ENCODE measurements around the gene PABPN1L. TPM values are rescaled to one million over a fixed set of nuclear protein-coding genes. Genes with fewer than 3 reads are reported as not detected.
"Not testable (repeated sequence)": the region's sequence is repeated elsewhere in the genome, so short reads cannot be mapped to it uniquely, and the experiment has no call there.

PABPN1L gene
- total and polyA plus RNA-seq, 8 donors = 0.15 TPM; not detected in 7

DNA sequence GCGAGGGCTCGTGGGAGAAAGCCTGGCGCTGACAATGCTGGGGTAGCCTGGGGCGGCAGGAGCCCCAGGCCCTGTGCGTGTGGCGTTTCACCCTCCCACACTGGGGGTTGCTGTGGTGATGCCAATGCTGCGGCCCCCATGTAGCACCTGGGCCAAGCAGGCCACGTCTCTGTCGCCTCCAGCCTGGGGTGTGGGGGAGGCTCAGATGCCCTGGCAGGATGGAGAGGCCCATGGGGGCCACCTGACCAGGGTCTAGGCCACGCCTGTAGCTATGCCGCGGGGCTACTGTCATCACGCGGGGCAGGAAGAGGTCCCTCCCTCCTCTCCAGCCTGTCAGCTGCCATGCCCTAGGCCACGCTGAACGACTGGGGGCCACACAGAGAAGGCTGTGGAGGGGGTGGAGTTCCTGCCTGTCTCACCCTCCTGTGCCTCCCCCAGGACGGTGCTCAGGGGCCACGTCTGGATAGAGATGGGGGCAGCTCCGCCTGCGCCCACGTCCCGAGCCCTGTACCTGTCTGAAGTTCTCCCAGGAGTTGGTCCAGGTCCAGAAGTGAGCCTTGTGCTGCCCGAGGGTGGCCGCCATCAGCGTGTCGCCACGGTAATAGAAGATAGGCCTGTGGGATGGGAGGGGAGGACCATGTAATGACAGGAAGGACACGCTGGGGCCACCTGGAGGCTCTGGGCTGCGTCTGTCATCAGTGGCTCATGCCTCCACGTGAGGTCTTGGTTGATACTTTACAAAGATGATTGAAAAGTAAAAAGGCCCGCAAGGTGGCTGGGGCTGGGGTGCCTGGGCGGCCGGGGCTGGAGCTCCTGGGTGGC is 42.0 kb downstream of the PABPN1L start:
- TF ChIP-seq, protein P1, sequence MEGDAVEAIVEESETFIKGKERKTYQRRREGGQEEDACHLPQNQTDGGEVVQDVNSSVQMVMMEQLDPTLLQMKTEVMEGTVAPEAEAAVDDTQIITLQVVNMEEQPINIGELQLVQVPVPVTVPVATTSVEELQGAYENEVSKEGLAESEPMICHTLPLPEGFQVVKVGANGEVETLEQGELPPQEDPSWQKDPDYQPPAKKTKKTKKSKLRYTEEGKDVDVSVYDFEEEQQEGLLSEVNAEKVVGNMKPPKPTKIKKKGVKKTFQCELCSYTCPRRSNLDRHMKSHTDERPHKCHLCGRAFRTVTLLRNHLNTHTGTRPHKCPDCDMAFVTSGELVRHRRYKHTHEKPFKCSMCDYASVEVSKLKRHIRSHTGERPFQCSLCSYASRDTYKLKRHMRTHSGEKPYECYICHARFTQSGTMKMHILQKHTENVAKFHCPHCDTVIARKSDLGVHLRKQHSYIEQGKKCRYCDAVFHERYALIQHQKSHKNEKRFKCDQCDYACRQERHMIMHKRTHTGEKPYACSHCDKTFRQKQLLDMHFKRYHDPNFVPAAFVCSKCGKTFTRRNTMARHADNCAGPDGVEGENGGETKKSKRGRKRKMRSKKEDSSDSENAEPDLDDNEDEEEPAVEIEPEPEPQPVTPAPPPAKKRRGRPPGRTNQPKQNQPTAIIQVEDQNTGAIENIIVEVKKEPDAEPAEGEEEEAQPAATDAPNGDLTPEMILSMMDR (IDR thresholded peaks at IDR 0.05) = no peak
- TF ChIP-seq POLR2AphosphoS5 (IDR thresholded peaks at IDR 0.05) = no peak
- TF ChIP-seq POLR2A (IDR thresholded peaks at IDR 0.05) = no peak
- no peak for TF ChIP-seq EP300 (IDR thresholded peaks at IDR 0.05)
- no peaks in the 10 kb centered on the region for H3K27me3 ChIP-seq
- peaks cover 0 to 4% (median 0%) of the 10 kb centered on the region in 4 donors for H3K4me1 ChIP-seq
- peaks cover 11 to 86% (median 80%) of the 10 kb centered on the region in 4 donors for H3K36me3 ChIP-seq
- DNase-seq = no peak
- intact Hi-C loops (cut with DNase I; ENCODE audit: low total_unique reads) = no loop called here
- no peak overlapping the region for H3K4me3 ChIP-seq
- no peak overlapping the region for H3K27ac ChIP-seq
- H3K9me3 ChIP-seq = no peaks in the 10 kb centered on the region
- 78 to 90% (median 89%) methylated on average over 28 to 33 of the region's 33 CpGs for WGBS, 5 donors

DNA sequence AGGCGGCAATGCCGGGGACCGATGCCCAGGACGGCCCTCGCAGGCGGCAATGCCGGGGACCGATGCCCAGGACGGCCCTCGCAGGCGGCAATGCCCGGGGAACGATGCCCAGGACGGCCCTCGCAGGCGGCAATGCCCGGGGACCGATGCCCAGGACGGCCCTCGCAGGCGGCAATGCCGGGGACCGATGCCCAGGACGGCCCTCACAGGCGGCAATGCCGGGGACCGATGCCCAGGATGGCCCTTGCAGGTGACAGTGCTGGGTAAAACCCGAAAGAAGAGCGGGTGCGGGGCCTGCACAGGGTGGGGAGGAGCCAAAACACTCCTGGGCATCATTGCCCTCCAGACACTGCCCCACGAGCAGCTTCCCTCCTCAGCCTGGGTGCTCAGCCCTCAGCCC is 42.8 kb downstream of the PABPN1L start:
- WGBS, 5 donors = 88 to 98% (median 95%) methylated on average over 5 to 29 of the region's 31 CpGs
- H3K36me3 ChIP-seq = peaks cover 11 to 83% (median 74%) of the 10 kb centered on the region in 4 donors
- H3K27ac ChIP-seq; H3K27me3 ChIP-seq; DNase-seq; H3K4me3 ChIP-seq; intact Hi-C loops (cut with DNase I; ENCODE audit: low total_unique reads); H3K9me3 ChIP-seq; H3K4me1 ChIP-seq: not testable (repeated sequence)

DNA sequence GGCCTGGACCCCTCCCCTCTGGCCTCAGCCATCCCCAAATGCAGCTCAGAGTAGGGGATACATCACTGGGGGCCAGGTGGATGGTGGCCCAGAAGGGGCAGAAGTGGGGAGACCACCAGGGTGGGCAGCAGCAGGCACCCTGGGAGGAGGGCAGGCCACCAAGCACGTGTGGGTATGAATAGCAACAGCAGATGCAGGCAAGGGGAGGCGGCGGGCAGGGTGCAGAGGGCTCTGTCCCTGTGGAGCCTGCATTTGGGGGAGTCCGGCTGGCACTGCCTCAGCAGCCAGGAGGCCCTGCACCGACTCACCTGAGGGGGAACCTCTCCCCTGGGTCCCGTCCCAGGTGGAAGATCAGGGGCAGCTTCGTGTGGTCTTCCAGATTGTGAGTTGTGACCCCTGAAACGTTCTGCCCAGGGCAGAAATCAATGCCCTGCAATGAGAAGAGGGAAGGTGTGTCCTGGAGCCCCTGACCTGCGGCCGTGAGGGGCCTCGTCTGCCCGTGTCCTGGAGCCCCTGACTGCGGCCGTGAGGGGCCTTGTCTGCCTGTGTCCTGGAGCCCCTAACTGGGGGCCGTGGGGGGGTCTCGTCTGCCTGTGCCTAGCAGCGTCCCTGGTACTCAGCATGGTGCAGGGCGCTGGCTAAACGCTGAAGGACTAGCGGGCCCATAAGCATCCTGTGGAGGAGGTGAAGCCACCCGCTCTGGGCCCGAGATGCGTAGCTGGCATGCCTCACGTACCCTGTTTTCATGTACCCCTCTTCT is 44.0 kb downstream of the PABPN1L start:
- Histone ChIP-seq H3K4me3 (no peak overlapping the region), H3K4me1 (peaks cover 0 to 4% (median 0%) of the 10 kb centered on the region in 4 donors), H3K27me3 (no peaks in the 10 kb centered on the region), H3K27ac (no peak overlapping the region), H3K9me3 (no peaks in the 10 kb centered on the region), H3K36me3 (peaks cover 7 to 71% (median 62%) of the 10 kb centered on the region in 4 donors)
- DNase-seq = no peak
- WGBS, 5 donors = 90 to 95% (median 92%) methylated on average over 19 to 24 of the region's 24 CpGs
- TF ChIP-seq POLR2AphosphoS5 (IDR thresholded peaks at IDR 0.05) (no peak), EP300 (IDR thresholded peaks at IDR 0.05) (no peak), POLR2A (IDR thresholded peaks at IDR 0.05) (no peak)
- TF ChIP-seq, protein P1 (IDR thresholded peaks at IDR 0.05) = no peak
- intact Hi-C loops (cut with DNase I; ENCODE audit: low total_unique reads) = no loop called here

DNA sequence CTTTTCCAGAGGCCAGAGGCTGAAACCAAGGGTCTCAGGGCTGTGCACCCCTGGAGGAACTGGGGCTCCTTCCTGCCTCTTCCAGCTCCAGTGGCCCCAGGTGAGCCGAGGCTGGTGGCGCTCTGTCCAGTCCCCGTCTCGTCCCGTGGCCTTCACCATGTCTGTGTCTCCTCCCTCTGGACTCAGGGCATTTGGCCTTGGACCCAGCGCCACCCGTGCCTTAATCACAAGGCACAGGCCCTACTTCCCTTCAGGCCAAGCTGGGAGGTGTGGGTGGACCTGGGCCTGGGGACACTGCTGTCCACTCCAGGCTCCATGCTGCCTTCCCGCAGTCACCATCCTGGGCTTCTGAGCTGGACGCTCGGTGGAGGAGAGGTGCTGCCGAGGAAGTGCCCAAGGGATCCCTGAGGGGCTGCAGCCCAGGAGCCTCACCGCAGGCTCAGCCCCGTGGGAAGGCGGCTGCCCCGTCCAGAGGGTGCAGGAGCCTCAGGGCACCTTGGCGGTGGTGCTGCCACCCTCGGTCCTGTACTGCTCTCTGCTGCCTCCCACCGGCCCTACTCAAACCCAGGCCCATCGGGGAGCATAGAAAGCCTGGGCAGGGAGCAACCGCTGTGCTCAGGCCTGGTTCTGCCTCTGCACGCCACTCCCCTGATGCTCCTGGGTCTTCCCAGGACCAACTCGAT is 45.2 kb downstream of the PABPN1L start:
- WGBS, 5 donors = 80 to 93% (median 88%) methylated on average over 15 to 22 of the region's 22 CpGs
- Histone ChIP-seq H3K27me3 (no peaks in the 10 kb centered on the region), H3K9me3 (no peaks in the 10 kb centered on the region), H3K4me1 (peaks cover 0 to 5% (median under 1%) of the 10 kb centered on the region in 4 donors), H3K36me3 (peaks cover 7 to 60% (median 52%) of the 10 kb centered on the region in 4 donors), H3K27ac (no peak overlapping the region), H3K4me3 (no peak overlapping the region)
- no peak for DNase-seq
- intact Hi-C loops (cut with DNase I; ENCODE audit: low total_unique reads) = no loop called here
- TF ChIP-seq POLR2AphosphoS5 (IDR thresholded peaks at IDR 0.05) = no peak
- TF ChIP-seq EP300 (IDR thresholded peaks at IDR 0.05) = no peak
- TF ChIP-seq, protein P1 (IDR thresholded peaks at IDR 0.05) = no peak
- TF ChIP-seq POLR2A (IDR thresholded peaks at IDR 0.05) = no peak

Measured in stomach (tissue), 9 donors.